Trophoblast cell (in vitro differentiated cells and primary cell): ENCODE measurements around the gene MAP2.
A peak's percentile ranks its signal among the peaks of the same experiment; 100 is the strongest.

Source experiments
- DNase-seq, 2 donors: peaks; one replicate each; pipeline ENCODE4 v3.0.0-alpha.2; 2016
- H2AFZ ChIP-seq: 2 replicates; pipeline ENCODE4 v1.6.1; 2013; ENCODE audit warnings: low read length, moderate library complexity, mild to moderate bottlenecking; ENCODE audit not compliant: insufficient read depth, poor library complexity
- H2AK5ac ChIP-seq: 2 replicates; pipeline ENCODE4 v1.6.1; 2013; ENCODE audit warnings: mild to moderate bottlenecking, low read length
- H2BK120ac ChIP-seq: 2 replicates; pipeline ENCODE4 v1.6.1; 2013; ENCODE audit warnings: low read length, mild to moderate bottlenecking, moderate library complexity; ENCODE audit not compliant: insufficient read depth, poor library complexity
- H2BK12ac ChIP-seq: 2 replicates; pipeline ENCODE4 v1.6.1; 2013; ENCODE audit warnings: mild to moderate bottlenecking, low read length, moderate library complexity
- H2BK5ac ChIP-seq: 2 replicates; pipeline ENCODE4 v1.6.1; 2013; ENCODE audit warnings: low read length, low read depth, moderate library complexity, mild to moderate bottlenecking; ENCODE audit not compliant: poor library complexity
- H3K14ac ChIP-seq: 2 replicates; pipeline ENCODE4 v1.6.1; 2013; ENCODE audit warnings: mild to moderate bottlenecking, low read length
- H3K18ac ChIP-seq: 2 replicates; pipeline ENCODE4 v1.6.1; 2013; ENCODE audit warnings: mild to moderate bottlenecking, low read length
- H3K23ac ChIP-seq: 2 replicates; pipeline ENCODE4 v1.6.1; 2013; ENCODE audit warnings: low read length
- H3K27ac ChIP-seq: 2 replicates; pipeline ENCODE4 v1.5.1; 2013; ENCODE audit warnings: low read depth, mild to moderate bottlenecking, inconsistent platforms, low read length, moderate library complexity
- H3K27me3 ChIP-seq: 2 replicates; pipeline ENCODE4 v1.6.1; 2013; ENCODE audit warnings: inconsistent platforms, mild to moderate bottlenecking, low read length, moderate library complexity; ENCODE audit not compliant: insufficient read depth
- H3K36me3 ChIP-seq, 2 experiments: 1 replicate in 1 of 2; 2 replicates in 1 of 2; pipeline ENCODE4 v1.6.1; 2013; ENCODE audit warnings: low read length in 2 of 2, mild to moderate bottlenecking in 2 of 2, moderate library complexity in 1 of 2; ENCODE audit not compliant: insufficient read depth in 2 of 2, control insufficient read depth in 1 of 2
- H3K4ac ChIP-seq: 2 replicates; pipeline ENCODE4 v1.6.1; 2013; ENCODE audit warnings: low read depth, mild to moderate bottlenecking, low read length, moderate library complexity
- H3K4me1 ChIP-seq, 2 experiments: 1 replicate in 1 of 2; 2 replicates in 1 of 2; pipeline ENCODE4 v1.6.1; 2013; ENCODE audit warnings: low read length in 2 of 2, mild to moderate bottlenecking in 2 of 2, moderate library complexity in 1 of 2; ENCODE audit not compliant: insufficient read depth in 2 of 2, control insufficient read depth in 1 of 2
- H3K4me2 ChIP-seq: 2 replicates; pipeline ENCODE4 v1.6.1; 2013; ENCODE audit warnings: inconsistent platforms, mild to moderate bottlenecking, low read length, moderate library complexity
- H3K4me3 ChIP-seq: 2 replicates; pipeline ENCODE4 v1.5.1; 2013; ENCODE audit warnings: mild to moderate bottlenecking, low read depth, low read length, inconsistent platforms
- H3K79me1 ChIP-seq: one replicate; pipeline ENCODE4 v1.6.1; 2013; ENCODE audit warnings: low read length
- H3K79me2 ChIP-seq: 2 replicates; pipeline ENCODE4 v1.6.1; 2013; ENCODE audit warnings: low read length, mild to moderate bottlenecking; ENCODE audit not compliant: control insufficient read depth, insufficient read depth, poor library complexity
- H3K9ac ChIP-seq: 2 replicates; pipeline ENCODE4 v1.6.1; 2013; ENCODE audit warnings: mild to moderate bottlenecking, low read length
- H3K9me3 ChIP-seq: 2 replicates; pipeline ENCODE4 v1.6.1; 2013; ENCODE audit warnings: low read depth, mild to moderate bottlenecking, control low read depth, inconsistent platforms, low read length; ENCODE audit not compliant: insufficient read depth
- H4K12ac ChIP-seq: 2 replicates; pipeline ENCODE4 v1.6.1; 2013; ENCODE audit warnings: low read depth, mild to moderate bottlenecking, low read length, moderate library complexity
- H4K8ac ChIP-seq: 2 replicates; pipeline ENCODE4 v1.6.1; 2013; ENCODE audit warnings: low read depth, mild to moderate bottlenecking, low read length, moderate library complexity
- H4K91ac ChIP-seq: one replicate; pipeline ENCODE4 v1.6.1; 2013; ENCODE audit warnings: low read depth, mild to moderate bottlenecking, low read length, moderate library complexity
- WGBS: extraction: QIAGEN DNeasy Blood & Tissue Kit; methylation state at CpG from one replicate; pipeline ENCODE4 v1.1.7; 2013; ENCODE audit warnings: missing lambda C conversion rate; ENCODE audit not compliant: insufficient read length, insufficient coverage; ENCODE audit errors: extremely low coverage; 5-methylcytosine and 5-hydroxymethylcytosine counted together

MAP2 gene

DNA sequence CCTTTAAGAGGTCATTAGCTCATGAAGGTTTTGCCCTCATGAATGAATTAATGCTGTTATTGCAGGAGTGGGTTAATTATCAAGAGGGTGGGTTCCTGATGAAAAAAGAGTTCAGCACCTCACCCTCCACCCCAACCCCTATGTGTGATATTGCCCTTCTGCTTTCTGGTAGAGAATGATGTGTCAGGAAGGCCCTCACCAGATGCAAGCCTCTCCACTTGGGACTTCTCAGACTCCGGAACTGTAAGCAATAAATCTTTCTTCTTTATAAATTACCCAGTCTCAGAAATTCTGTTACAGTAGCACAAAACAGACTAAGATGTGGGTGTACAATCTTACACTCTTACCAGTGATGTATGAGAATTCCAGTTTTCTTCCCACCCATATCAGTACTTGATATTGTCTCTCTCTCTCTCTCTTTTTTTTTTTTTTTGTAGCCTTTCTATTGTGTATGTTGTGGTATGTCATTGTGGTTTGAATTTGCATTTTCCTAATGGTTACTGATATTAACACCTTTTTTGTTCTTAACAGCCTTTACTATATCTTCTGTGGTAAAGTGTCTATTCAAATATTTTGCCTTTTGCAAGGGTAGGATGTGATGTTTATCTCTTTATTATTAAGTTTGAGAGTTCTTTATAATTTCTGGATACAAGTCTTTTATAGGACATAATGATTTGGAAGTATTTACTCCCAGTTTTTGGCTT, 10.4 kb upstream of the MAP2 start:
- no peaks in the 10 kb centered on the region for H3K79me2 ChIP-seq
- no peak overlapping the region for H3K27ac ChIP-seq
- no peak overlapping the region for H3K4me3 ChIP-seq
- H2AFZ ChIP-seq: no peak overlapping the region
- H3K18ac ChIP-seq: no peak overlapping the region
- no peak for DNase-seq
- H3K14ac ChIP-seq: no peak overlapping the region
- no peak overlapping the region for H2BK12ac ChIP-seq
- no peak overlapping the region for H3K9ac ChIP-seq
- H3K23ac ChIP-seq: no peak overlapping the region
- H4K91ac ChIP-seq: no peak overlapping the region
- no peak overlapping the region for H4K12ac ChIP-seq
- H2AK5ac ChIP-seq: no peak overlapping the region
- no peak overlapping the region for H4K8ac ChIP-seq
- no peaks in the 10 kb centered on the region for H3K27me3 ChIP-seq
- H2BK5ac ChIP-seq: no peak overlapping the region
- WGBS: no CpG with 5 or more reads among the region's 1 CpG
- H3K4me1 ChIP-seq: no peaks in the 10 kb centered on the region
- H3K4ac ChIP-seq: no peak overlapping the region
- no peaks in the 10 kb centered on the region for H3K36me3 ChIP-seq
- H3K9me3 ChIP-seq: no peaks in the 10 kb centered on the region
- H3K4me2 ChIP-seq: no peak overlapping the region
- no peaks in the 10 kb centered on the region for H3K79me1 ChIP-seq
- H2BK120ac ChIP-seq: no peak overlapping the region

DNA sequence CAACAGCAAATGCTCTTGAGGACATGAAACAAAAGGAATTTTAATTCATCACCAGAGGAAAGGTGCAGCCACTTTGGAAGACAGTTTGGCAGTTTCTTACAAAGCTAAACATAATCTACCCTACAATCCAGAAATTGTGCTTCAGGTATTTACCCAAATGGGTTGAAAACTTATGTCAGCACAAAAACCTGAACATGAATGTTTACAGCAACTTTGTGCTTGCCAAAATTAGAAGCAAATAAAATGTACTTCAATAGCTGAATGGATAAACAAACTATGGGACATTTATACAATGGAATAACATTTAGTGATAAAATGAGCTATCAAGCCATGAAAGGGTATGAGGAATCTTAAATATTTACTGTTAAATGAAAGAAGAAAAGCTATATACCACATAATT, 6.9 kb upstream of the MAP2 start:
- no peak for DNase-seq
- Histone ChIP-seq H3K9me3 (no peaks in the 10 kb centered on the region), H3K27me3 (no peaks in the 10 kb centered on the region), H3K14ac (no peak overlapping the region), H2BK120ac (no peak overlapping the region), H2AFZ (no peak overlapping the region), H3K4me1 (no peaks in the 10 kb centered on the region), H3K18ac (no peak overlapping the region), H3K23ac (no peak overlapping the region), H2AK5ac (no peak overlapping the region), H3K4me3 (no peak overlapping the region), H3K9ac (no peak overlapping the region), H4K91ac (no peak overlapping the region), H4K8ac (no peak overlapping the region), H3K4me2 (no peak overlapping the region), H3K79me1 (no peaks in the 10 kb centered on the region), H3K27ac (no peak overlapping the region), H2BK12ac (no peak overlapping the region), H3K36me3 (no peaks in the 10 kb centered on the region), H4K12ac (no peak overlapping the region), H2BK5ac (no peak overlapping the region), H3K79me2 (no peaks in the 10 kb centered on the region), H3K4ac (no peak overlapping the region)

DNA sequence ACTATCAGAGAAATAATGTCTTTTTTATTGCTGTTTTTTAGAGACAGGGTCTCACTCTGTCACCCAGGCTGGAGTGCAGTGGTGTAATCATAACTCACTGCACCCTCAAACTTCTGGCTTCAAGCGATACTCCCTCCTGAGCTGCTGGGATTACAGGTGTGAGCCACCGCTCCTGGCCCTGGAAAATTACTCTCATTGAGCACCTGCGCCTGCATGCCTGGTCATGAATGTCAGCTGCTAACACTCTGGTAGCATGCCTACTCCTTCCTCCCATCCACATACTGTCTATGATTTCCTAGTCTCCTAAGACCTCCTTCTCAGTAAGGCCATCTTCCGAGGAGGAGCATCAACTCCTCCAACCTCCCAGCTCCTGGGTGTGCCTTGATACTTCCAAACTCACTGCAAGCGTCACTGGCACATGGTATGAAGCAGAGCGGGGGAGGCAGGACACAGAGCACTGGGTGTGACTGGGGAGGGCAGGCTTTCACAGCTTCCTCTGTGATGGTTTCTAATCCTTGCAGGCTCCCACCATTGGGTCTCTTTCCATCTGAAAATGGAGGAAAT, 1.6 kb upstream of the MAP2 start:
- Histone ChIP-seq H3K79me1 (peaks cover 3% of the 10 kb centered on the region), H3K14ac (no peak overlapping the region), H2BK5ac (no peak overlapping the region), H3K27me3 (no peaks in the 10 kb centered on the region), H4K12ac (no peak overlapping the region), H2AK5ac (no peak overlapping the region), H3K18ac (no peak overlapping the region), H3K4ac (no peak overlapping the region), H2BK12ac (no peak overlapping the region), H3K79me2 (peaks cover 2% of the 10 kb centered on the region), H2AFZ (no peak overlapping the region), H3K4me2 (no peak overlapping the region), H3K4me3 (no peak overlapping the region), H4K8ac (no peak overlapping the region), H3K36me3 (no peaks in the 10 kb centered on the region), H3K27ac (no peak overlapping the region), H4K91ac (no peak overlapping the region), H3K23ac (no peak overlapping the region), H2BK120ac (no peak overlapping the region), H3K9me3 (peaks cover 1% of the 10 kb centered on the region), H3K4me1 (peaks cover 0 to 3% of the 10 kb centered on the region in 2 experiments), H3K9ac (no peak overlapping the region)
- no CpG with 5 or more reads among the region's 6 CpGs for WGBS
- no peak for DNase-seq

DNA sequence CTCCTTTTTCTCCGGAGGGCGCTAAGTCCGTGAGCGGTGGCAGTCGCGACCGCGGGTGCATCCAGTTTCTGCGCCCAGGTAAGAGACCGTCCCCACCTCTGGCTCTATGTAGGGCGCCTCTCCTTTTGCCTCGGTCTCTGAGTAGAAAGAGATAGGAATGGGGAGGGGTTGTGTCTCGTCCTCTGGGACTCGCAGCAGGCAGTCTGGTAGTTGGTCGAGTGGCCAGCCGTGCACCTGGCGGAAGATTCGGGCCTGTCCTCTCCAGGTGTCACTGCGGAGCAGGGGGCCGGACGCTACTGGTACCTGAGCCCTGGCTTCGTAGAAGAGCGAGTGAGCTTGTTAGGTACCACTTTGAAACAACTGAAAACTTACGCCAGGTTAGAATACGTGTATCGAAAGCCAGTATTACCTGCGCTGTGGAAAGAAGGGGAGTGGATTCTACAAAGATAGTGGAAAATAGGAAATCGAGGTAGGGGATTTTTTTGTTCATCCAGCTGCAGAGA, 403 bp downstream of the MAP2 start:
- Histone ChIP-seq H3K4me1 (peaks cover 0 to 3% of the 10 kb centered on the region in 2 experiments), H3K9ac (no peak overlapping the region), H3K9me3 (peaks cover 1% of the 10 kb centered on the region), H3K36me3 (no peaks in the 10 kb centered on the region), H3K27ac (no peak overlapping the region), H3K23ac (no peak overlapping the region), H3K79me1 (peaks cover 3% of the 10 kb centered on the region), H3K14ac (no peak overlapping the region), H3K4ac (no peak overlapping the region), H2BK12ac (no peak overlapping the region), H3K4me3 (peak overlapping the region; percentile 66), H3K79me2 (peaks cover 2% of the 10 kb centered on the region), H4K12ac (no peak overlapping the region), H4K91ac (no peak overlapping the region), H2AFZ (peak overlapping the region; percentile 86), H3K18ac (no peak overlapping the region), H4K8ac (peak overlapping the region; percentile 29), H2AK5ac (no peak overlapping the region), H3K4me2 (peak overlapping the region; percentile 77), H2BK5ac (no peak overlapping the region), H2BK120ac (no peak overlapping the region), H3K27me3 (no peaks in the 10 kb centered on the region)
- peak; percentile 11 to 25 for DNase-seq
- no CpG with 5 or more reads among the region's 28 CpGs for WGBS
